Neural cell (in vitro differentiated cells): Measurements from ENCODE around the gene USH1C.

ENCODE experiments used
- EP300 ChIP-seq: fragments of 450-650 bp; conservative IDR thresholded peaks from 2 replicates; pipeline ENCODE4 v1.6.1; 2014; ENCODE audit warnings: antibody characterized with exemption, mild to moderate bottlenecking, moderate library complexity; ENCODE audit not compliant: poor library complexity, severe bottlenecking
- EZH2 ChIP-seq: fragments of 200-600, 300-800 bp; shearing (Covaris generic), sonication (generic); IDR thresholded peaks from 2 replicates; pipeline ENCODE4 v1.6.1; 2014; ENCODE audit warnings: antibody characterized with exemption, low read length, borderline replicate concordance, mild to moderate bottlenecking; ENCODE audit not compliant: insufficient read depth, poor library complexity, severe bottlenecking
- TF ChIP-seq, protein P1 (sequence below): fragments of 450-650 bp; IDR thresholded peaks from 2 replicates; pipeline ENCODE4 v1.5.1; 2014; ENCODE audit warnings: antibody characterized with exemption, mild to moderate bottlenecking, moderate library complexity; ENCODE audit not compliant: poor library complexity, severe bottlenecking
- TF ChIP-seq, protein P2 (sequence below): IDR thresholded peaks from 2 replicates; pipeline ENCODE4 v1.6.1; 2012; ENCODE audit warnings: borderline replicate concordance

DNA sequence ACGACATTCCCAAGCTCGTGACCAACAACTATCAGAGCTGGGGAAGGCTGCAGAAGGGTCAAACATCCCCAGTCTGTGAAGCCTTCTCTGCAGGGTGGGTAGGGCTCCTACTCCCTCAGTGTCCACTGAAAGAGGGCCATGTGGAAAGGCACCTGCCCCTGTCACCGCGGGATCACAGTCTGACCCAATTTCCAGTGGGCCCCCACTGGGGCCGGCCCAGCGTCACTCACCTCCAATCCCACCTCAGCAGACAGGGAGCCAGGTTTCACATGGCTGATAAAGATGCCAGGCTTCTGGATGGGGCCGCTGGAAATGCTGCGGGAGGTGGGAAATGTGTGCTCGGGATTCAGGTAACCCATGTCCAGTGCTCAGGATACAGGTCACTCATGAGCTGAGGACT is 20.0 kb downstream of the USH1C start:
- TF ChIP-seq, protein P1, sequence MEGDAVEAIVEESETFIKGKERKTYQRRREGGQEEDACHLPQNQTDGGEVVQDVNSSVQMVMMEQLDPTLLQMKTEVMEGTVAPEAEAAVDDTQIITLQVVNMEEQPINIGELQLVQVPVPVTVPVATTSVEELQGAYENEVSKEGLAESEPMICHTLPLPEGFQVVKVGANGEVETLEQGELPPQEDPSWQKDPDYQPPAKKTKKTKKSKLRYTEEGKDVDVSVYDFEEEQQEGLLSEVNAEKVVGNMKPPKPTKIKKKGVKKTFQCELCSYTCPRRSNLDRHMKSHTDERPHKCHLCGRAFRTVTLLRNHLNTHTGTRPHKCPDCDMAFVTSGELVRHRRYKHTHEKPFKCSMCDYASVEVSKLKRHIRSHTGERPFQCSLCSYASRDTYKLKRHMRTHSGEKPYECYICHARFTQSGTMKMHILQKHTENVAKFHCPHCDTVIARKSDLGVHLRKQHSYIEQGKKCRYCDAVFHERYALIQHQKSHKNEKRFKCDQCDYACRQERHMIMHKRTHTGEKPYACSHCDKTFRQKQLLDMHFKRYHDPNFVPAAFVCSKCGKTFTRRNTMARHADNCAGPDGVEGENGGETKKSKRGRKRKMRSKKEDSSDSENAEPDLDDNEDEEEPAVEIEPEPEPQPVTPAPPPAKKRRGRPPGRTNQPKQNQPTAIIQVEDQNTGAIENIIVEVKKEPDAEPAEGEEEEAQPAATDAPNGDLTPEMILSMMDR: no peak
- TF ChIP-seq EZH2: no peak
- TF ChIP-seq, protein P2, sequence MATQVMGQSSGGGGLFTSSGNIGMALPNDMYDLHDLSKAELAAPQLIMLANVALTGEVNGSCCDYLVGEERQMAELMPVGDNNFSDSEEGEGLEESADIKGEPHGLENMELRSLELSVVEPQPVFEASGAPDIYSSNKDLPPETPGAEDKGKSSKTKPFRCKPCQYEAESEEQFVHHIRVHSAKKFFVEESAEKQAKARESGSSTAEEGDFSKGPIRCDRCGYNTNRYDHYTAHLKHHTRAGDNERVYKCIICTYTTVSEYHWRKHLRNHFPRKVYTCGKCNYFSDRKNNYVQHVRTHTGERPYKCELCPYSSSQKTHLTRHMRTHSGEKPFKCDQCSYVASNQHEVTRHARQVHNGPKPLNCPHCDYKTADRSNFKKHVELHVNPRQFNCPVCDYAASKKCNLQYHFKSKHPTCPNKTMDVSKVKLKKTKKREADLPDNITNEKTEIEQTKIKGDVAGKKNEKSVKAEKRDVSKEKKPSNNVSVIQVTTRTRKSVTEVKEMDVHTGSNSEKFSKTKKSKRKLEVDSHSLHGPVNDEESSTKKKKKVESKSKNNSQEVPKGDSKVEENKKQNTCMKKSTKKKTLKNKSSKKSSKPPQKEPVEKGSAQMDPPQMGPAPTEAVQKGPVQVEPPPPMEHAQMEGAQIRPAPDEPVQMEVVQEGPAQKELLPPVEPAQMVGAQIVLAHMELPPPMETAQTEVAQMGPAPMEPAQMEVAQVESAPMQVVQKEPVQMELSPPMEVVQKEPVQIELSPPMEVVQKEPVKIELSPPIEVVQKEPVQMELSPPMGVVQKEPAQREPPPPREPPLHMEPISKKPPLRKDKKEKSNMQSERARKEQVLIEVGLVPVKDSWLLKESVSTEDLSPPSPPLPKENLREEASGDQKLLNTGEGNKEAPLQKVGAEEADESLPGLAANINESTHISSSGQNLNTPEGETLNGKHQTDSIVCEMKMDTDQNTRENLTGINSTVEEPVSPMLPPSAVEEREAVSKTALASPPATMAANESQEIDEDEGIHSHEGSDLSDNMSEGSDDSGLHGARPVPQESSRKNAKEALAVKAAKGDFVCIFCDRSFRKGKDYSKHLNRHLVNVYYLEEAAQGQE: no peak
- no peak for TF ChIP-seq EP300
